H1 (cell line): ENCODE measurements around the gene TMCC1. TPM values are rescaled to one million over a fixed set of nuclear protein-coding genes. Genes with fewer than 3 reads are reported as not detected.

Source experiments
- ATF2 ChIP-seq: IDR thresholded peaks from 2 replicates; pipeline ENCODE4 v1.6.1; 2012; ENCODE audit warnings: low read length, inconsistent platforms
- CTBP2 ChIP-seq: IDR thresholded peaks from 2 replicates; pipeline ENCODE4 v1.7.0; 2011; ENCODE audit warnings: borderline replicate concordance, mild to moderate bottlenecking, moderate library complexity, mixed read lengths, low read length; ENCODE audit not compliant: insufficient read depth, insufficient read length
- EZH2 ChIP-seq: fragments of 200-600 bp; sonication (generic); IDR thresholded peaks from 2 replicates; pipeline ENCODE4 v1.7.1; 2012; ENCODE audit warnings: low read depth, mild to moderate bottlenecking, moderate library complexity, low read length, inconsistent platforms; ENCODE audit not compliant: severe bottlenecking
- HDAC6 ChIP-seq: IDR thresholded peaks from one replicate; pipeline ENCODE4 v1.7.1; 2012; ENCODE audit warnings: low read depth, mild to moderate bottlenecking, inconsistent platforms, low read length, moderate library complexity
- PHF8 ChIP-seq: fragments of 200-600 bp; sonication (generic); conservative IDR thresholded peaks from 2 replicates; pipeline ENCODE4 v1.7.1; 2012; ENCODE audit warnings: low read depth, mild to moderate bottlenecking, inconsistent platforms, low read length, moderate library complexity
- RAD21 ChIP-seq, 2 experiments: IDR thresholded peaks in 1 of 2; conservative IDR thresholded peaks in 1 of 2; 2 replicates each; pipeline ENCODE4 v1.6.1; 2011; ENCODE audit warnings: low read depth in 2 of 2, low read length in 2 of 2, improper control_type of control experiment in 1 of 2, inconsistent platforms in 1 of 2, mild to moderate bottlenecking in 1 of 2, moderate library complexity in 1 of 2
- RXRA ChIP-seq: IDR thresholded peaks from 2 replicates; pipeline ENCODE4 v1.6.1; 2011; ENCODE audit warnings: low read depth, mild to moderate bottlenecking, low read length, moderate library complexity; ENCODE audit not compliant: insufficient read depth
- SAP30 ChIP-seq: fragments of 300-600 bp; sonication (generic); IDR thresholded peaks from 2 replicates; pipeline ENCODE4 v1.7.1; 2012; ENCODE audit warnings: low read length, moderate library complexity, mild to moderate bottlenecking, inconsistent platforms; ENCODE audit not compliant: insufficient read depth, insufficient replicate concordance
- polyA plus RNA-seq, 7 experiments: library from polyadenylated mRNA; depleted of rRNA in 3 of 7; stranded (reverse) in 5 of 7; unstranded in 2 of 7; fragments of >200 nt in 5 of 7; fragments of 200-250 nt in 2 of 7; gene quantifications; 1 replicate in 5 of 7; 2 replicates in 1 of 7; 4 replicates in 1 of 7; pipeline versions ENCODE4 v1.2.1 to v1.2.3, GENCODE V29; 2011 to 2013; ENCODE audit warnings: missing spikeins in 2 of 7, mixed read lengths in 2 of 7
- total RNA-seq: library from RNA; stranded (reverse); fragmentation: NEBNext Ultra II Directional; extraction: Animal tissue kit (Norgen Biotek cat#: 25700); gene quantifications from 2 replicates; pipeline ENCODE4 v1.2.1, GENCODE V29; 2021

Gene TMCC1
- total and polyA plus RNA-seq, 2 of the 8 experiments (the other 6 are each of a cell fraction or from before 2014, with no cell fraction given), result 10.4 to 27.1 TPM

DNA sequence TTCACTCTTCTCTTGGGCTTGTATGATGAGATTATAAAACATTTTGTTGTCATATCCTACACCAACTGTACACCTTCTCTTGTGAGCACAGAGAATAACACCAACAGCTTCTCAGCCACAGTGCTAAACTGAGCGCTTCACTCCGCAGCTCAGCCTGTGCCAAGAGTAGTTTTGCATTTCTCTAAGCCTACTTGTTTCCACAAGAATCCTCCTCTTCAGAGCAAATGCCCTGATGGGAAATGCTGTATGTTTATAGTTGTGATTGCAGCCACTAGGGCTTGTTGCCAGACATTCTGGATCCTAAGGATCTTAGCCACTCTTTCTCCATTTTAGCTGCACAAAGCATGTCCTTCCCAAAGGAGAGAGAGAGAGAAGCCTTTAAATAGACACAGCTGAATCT is 148.3 kb downstream of the TMCC1 start (continued):
- TF ChIP-seq ATF2, result no peak
- TF ChIP-seq RAD21 (IDR thresholded peaks at IDR 0.05 in 1 of 2, conservative IDR thresholded peaks at IDR 0.05 in 1 of 2; ENCODE audit: low read depth in 2 of 2, low read length in 2 of 2), result no peak
- TF ChIP-seq EZH2, result no peak
- no peak for TF ChIP-seq PHF8
- TF ChIP-seq SAP30, result no peak
- no peak for TF ChIP-seq CTBP2
- no peak for TF ChIP-seq HDAC6
- no peak for TF ChIP-seq RXRA
